ENCODE results near the gene KRTAP10-7. TPM values are rescaled to one million over a fixed set of nuclear protein-coding genes. Genes with fewer than 3 reads are reported as not detected.
A peak's percentile ranks its signal among the peaks of the same experiment; 100 is the strongest.

The KRTAP10-7 gene
- total and polyA plus RNA-seq, 10 donors = not detected

GRCh38 chr21:44628707-44629391 lies 28.5 kb downstream of the KRTAP10-7 start:
- WGBS, 5 donors = 76 to 89% (median 85%) methylated on average over 14 to 18 of the region's 18 CpGs
- no peak for DNase-seq
- Histone ChIP-seq H3K36me3 (no peaks in the 10 kb centered on the region), H3K4me1 (peaks cover 0 to 17% (median 4%) of the 10 kb centered on the region in 6 donors), H3K9me3 (peaks cover 6 to 64% (median 49%) of the 10 kb centered on the region in 8 donors), H3K27me3 (replicated peaks in 1 of 7) (peaks cover 0 to 31% (median 0%) of the 10 kb centered on the region in 7 donors), H3K27ac (no peak overlapping the region), H3K4me3 (no peak overlapping the region)
- no peak for TF ChIP-seq POLR2AphosphoS5 (IDR thresholded peaks at IDR 0.05)
- TF ChIP-seq CTCF (IDR thresholded peaks at IDR 0.05 in 8 of 11, conservative IDR thresholded peaks at IDR 0.05 in 3 of 11) = no peak
- no peak for TF ChIP-seq POLR2A (IDR thresholded peaks at IDR 0.05)
- intact Hi-C loops (cut with DNase I; ENCODE audit: low total_unique reads) = no loop called here

GRCh38 chr21:44630440-44630839 lies 30.0 kb downstream of the KRTAP10-7 start:
- H3K4me1 ChIP-seq = peaks cover 0 to 17% (median 4%) of the 10 kb centered on the region in 6 donors
- H3K27ac ChIP-seq = peak overlapping the region in 2 of 8 donors; percentile 28 to 30
- no peak for TF ChIP-seq POLR2A (IDR thresholded peaks at IDR 0.05)
- TF ChIP-seq POLR2AphosphoS5 (IDR thresholded peaks at IDR 0.05) = no peak
- no peak for TF ChIP-seq CTCF (IDR thresholded peaks at IDR 0.05 in 8 of 11, conservative IDR thresholded peaks at IDR 0.05 in 3 of 11)
- intact Hi-C loops (cut with DNase I; ENCODE audit: low total_unique reads) = no loop called here
- H3K4me3 ChIP-seq = no peak overlapping the region
- no peaks in the 10 kb centered on the region for H3K36me3 ChIP-seq
- H3K27me3 ChIP-seq (replicated peaks in 1 of 7) = peaks cover 0 to 36% (median 0%) of the 10 kb centered on the region in 7 donors
- peaks cover 6 to 51% (median 34%) of the 10 kb centered on the region in 8 donors for H3K9me3 ChIP-seq
- WGBS, 5 donors = 44 to 72% (median 57%) methylated on average over 2 of the region's 2 CpGs
- DNase-seq = no peak

GRCh38 chr21:44632067-44632466 lies 31.7 kb downstream of the KRTAP10-7 start:
- 82 to 96% (median 90%) methylated on average over 1 of the region's 1 CpG for WGBS, 5 donors

GRCh38 chr21:44636209-44637017 lies 36.0 kb downstream of the KRTAP10-7 start:
- H3K27me3 ChIP-seq (replicated peaks in 1 of 7) = peaks cover 0 to 46% (median 4%) of the 10 kb centered on the region in 7 donors
- no peak for TF ChIP-seq POLR2AphosphoS5 (IDR thresholded peaks at IDR 0.05)
- no peak for TF ChIP-seq CTCF (IDR thresholded peaks at IDR 0.05 in 8 of 11, conservative IDR thresholded peaks at IDR 0.05 in 3 of 11)
- no peak for TF ChIP-seq POLR2A (IDR thresholded peaks at IDR 0.05)
- H3K4me3 ChIP-seq = no peak overlapping the region
- H3K36me3 ChIP-seq = no peaks in the 10 kb centered on the region
- no peak for DNase-seq
- WGBS, 5 donors = 86 to 92% (median 87%) methylated on average over 15 of the region's 15 CpGs
- H3K9me3 ChIP-seq = peaks cover 6 to 38% (median 27%) of the 10 kb centered on the region in 8 donors
- intact Hi-C loops (cut with DNase I; ENCODE audit: low total_unique reads) = no loop called here
- no peaks in the 10 kb centered on the region for H3K4me1 ChIP-seq
- H3K27ac ChIP-seq = no peak overlapping the region

More at GRCh38 chr21:44632067-44632466, 31.7 kb downstream of the KRTAP10-7 start:
- Histone ChIP-seq H3K27me3 (replicated peaks in 1 of 7) (peaks cover 0 to 31% (median 0%) of the 10 kb centered on the region in 7 donors), H3K36me3 (no peaks in the 10 kb centered on the region), H3K27ac (no peak overlapping the region), H3K4me3 (no peak overlapping the region), H3K9me3 (peaks cover 6 to 47% (median 34%) of the 10 kb centered on the region in 8 donors), H3K4me1 (peaks cover 0 to 4% (median 0%) of the 10 kb centered on the region in 6 donors)
- intact Hi-C loops (cut with DNase I; ENCODE audit: low total_unique reads) = no loop called here
- DNase-seq = no peak
- no peak for TF ChIP-seq POLR2AphosphoS5 (IDR thresholded peaks at IDR 0.05)
